Retinal pigment epithelial cell (primary cell): ENCODE measurements around the gene UMOD.

Source experiments
- DNase-seq: peaks from one replicate; pipeline ENCODE4 v3.0.0-alpha.2; 2010; ENCODE audit warnings: low read depth
- H3K4me3 ChIP-seq: 2 replicates; pipeline ENCODE4 v1.5.1; 2011; ENCODE audit warnings: mild to moderate bottlenecking, low read length, control low read depth, moderate library complexity
- CTCF ChIP-seq: conservative IDR thresholded peaks from 2 replicates; pipeline ENCODE4 v1.5.1; 2011; ENCODE audit warnings: low read depth, low read length, control low read depth, inconsistent platforms

Gene UMOD

GRCh38 chr16:20383106-20384029, 30.9 kb upstream of the UMOD start:
- TF ChIP-seq CTCF = peak; percentile 87
- no peak overlapping the region for H3K4me3 ChIP-seq
- peak; percentile 12 for DNase-seq

GRCh38 chr16:20382202-20382948, 29.9 kb upstream of the UMOD start:
- no peak for TF ChIP-seq CTCF
- H3K4me3 ChIP-seq = no peak overlapping the region
- DNase-seq = no peak

GRCh38 chr16:20380782-20381181, 28.3 kb upstream of the UMOD start:
- no peak overlapping the region for H3K4me3 ChIP-seq
- no peak for TF ChIP-seq CTCF
- DNase-seq = no peak

- no peak for TF ChIP-seq CTCF
- no peak for DNase-seq
- H3K4me3 ChIP-seq = no peak overlapping the region
Observed at GRCh38 chr16:20377181-20377580, 24.7 kb upstream of the UMOD start.

- no peak for DNase-seq
- no peak overlapping the region for H3K4me3 ChIP-seq
- no peak for TF ChIP-seq CTCF
Observed at GRCh38 chr16:20372701-20373100, 20.2 kb upstream of the UMOD start.

GRCh38 chr16:20369452-20370054, 17.0 kb upstream of the UMOD start:
- no peak for DNase-seq
- H3K4me3 ChIP-seq = no peak overlapping the region
- TF ChIP-seq CTCF = no peak
